HG02943 (cell line): ENCODE data around the gene ENHO.

Source experiments
- ATAC-seq: cut with Tn5 transposase; IDR thresholded peaks from one replicate; pipeline ENCODE4 v1.9.1; 2021; ENCODE audit warnings: mild to moderate bottlenecking, low read depth, moderate library complexity; ENCODE audit not compliant: unreplicated experiment

ENHO gene

DNA sequence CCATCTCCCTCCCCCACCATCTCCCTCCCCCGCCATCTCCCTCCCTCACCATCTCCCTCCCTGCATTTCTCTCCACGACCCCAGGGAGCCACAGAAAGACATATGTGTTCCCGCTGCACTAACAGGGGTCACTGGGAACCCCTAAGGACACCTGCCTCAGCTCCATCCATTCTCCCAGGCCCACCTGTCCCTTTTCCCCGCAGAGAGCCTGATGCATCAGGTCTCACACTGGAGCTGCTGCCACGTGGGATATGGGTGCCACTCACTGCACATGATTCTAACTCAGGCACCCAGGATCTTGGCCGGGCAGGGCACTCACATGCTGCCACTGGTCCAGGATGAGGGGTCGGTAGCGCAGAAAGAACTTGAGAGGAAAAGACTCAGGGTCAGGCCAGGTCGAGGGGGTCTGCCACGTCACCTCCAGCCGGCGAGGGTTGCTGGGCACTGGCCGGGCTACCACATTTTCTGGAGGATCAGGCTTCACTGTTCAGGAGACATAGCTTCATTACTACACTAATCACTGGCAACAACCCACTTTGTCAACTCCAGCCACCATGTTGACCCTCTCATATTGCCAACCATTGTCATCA lies 33.2 kb upstream of the ENHO start:
- no peak for ATAC-seq

DNA sequence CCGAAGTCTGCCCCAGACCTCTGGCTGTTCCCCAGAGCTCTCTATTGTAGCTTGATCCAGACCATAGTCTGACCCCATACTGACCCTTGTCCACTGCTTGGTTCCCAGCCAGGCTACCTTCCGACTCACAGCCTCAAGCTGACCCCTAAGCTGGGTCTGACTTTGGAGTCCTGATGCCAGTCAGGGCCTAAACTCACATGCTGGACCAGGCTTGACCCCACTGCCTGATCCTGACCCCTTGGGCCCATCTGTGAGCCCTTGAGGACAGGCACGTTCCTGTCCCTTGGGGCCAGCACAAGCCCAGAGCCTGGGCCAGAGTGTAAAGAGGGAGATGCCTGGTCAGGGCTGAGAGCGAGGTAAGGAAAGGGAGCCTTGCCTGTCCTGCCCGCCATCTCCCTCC lies 32.7 kb upstream of the ENHO start:
- ATAC-seq, result no peak

DNA sequence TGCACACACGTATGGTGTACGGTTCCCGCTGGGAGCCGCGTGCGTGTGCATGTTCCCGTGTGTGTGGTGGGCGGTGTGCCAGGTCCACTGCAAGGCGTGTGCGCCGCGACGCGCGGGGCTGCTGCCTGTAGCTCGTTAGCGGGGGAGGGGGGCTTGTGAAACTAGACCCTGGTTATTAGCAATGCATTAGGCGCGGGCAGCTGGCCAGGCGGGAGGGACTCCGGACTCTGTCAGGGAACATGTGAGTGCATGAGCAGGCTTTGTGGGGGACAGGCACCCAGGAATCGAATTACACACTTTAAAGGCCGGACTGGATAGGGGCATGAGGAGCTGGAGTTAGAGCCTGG lies 32.2 kb upstream of the ENHO start:
- ATAC-seq, result no peak

DNA sequence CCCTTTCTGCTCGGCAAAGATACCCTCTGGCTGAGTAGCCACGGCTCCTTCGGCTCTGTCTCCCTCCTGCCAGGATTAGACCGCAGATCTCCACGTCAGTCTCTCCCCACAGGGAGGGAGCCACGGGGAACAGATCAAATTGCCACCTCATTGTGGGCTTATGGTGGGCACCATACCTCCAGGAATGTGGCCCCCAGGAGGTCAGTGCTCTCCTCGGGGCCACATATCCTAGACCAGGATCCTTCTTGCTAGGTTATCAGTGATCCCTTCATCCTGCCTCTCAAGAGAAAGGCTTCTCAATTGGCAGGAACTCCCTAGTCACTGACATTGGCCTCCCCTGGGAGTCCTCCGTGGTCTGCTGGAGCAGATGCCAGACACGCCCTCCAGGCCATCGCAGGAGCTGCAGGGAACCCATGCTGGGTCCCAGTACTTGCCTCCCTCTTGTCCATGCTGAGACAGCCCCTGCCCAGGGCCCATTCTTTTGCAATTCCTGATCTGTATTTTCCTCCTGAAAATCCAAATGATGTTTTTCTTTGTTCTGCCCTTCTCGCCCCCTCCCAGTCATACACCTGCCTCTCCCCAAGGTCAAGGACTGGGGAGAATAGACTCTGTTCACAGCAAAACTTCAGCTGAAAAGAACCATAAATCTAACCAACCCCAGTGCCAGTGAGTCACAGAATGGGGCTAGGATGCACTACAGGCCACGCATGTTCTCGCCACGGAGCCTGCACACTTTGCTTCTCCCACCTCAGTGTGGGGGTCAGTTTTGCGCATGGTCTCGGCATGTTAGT lies 31.6 kb upstream of the ENHO start:
- ATAC-seq, result no peak

DNA sequence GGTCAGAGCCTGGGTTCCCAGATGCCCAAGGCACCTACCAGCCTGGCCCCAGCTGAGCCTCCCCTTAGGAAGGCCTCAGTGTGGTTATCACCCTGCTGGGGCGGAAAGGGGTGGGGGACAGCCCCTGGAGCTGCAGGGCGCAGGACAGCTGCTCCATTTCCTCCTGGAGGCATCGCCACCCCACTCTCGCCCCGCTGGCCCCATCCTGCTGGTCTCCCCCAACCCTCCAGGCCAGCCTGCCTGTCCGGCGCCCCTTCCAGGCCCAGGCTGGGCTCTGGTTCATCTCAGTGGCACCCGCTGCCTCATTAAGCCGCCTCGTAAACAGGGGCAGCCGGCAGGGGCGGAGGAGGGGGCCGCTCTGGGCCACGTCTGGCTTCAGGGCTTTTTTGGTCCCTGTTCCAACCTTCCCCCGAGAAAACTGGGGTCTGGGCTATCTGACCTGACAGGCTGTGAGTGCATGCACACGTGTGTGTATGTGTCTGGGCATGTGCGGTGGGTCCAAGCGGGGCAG lies 30.8 kb upstream of the ENHO start:
- no peak for ATAC-seq

DNA sequence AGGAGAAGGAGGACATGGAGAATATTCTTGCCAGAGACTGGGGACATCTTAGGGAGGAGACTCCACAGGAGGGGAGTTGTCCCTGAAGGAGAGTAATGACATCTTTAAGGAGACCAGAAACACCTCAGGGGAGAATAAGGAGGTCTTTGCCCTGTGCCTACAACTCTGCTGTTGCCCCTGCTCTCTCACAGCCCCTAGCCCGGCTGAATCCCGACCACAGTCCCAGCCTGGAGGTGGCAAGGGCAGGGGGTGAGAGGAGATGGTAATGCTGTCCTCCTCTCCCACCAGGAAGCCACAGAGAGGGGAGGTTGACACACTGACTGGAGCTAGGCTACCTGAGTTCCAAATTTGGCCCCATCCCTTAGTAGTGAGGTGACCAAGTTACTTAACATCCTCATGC lies 30.2 kb upstream of the ENHO start:
- no peak for ATAC-seq

DNA sequence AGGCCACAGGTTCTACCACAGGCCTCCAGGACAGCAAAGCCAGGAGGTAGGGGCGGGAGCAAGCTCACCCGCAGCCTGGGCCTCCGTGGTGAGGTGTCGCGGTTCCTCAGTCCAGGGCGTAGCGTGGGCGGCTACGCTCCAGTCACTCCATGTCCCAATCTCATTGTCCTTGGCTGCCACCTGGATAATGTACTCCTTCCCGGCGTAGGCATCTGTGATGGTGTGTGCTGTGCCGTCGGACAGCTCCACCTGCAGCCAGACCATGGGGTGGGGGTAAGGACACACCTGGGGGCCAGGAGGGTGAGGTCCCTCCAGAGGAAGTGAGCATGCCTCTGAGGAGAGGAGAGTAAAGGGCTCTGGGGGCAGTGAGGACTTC lies 29.8 kb upstream of the ENHO start:
- no peak for ATAC-seq

DNA sequence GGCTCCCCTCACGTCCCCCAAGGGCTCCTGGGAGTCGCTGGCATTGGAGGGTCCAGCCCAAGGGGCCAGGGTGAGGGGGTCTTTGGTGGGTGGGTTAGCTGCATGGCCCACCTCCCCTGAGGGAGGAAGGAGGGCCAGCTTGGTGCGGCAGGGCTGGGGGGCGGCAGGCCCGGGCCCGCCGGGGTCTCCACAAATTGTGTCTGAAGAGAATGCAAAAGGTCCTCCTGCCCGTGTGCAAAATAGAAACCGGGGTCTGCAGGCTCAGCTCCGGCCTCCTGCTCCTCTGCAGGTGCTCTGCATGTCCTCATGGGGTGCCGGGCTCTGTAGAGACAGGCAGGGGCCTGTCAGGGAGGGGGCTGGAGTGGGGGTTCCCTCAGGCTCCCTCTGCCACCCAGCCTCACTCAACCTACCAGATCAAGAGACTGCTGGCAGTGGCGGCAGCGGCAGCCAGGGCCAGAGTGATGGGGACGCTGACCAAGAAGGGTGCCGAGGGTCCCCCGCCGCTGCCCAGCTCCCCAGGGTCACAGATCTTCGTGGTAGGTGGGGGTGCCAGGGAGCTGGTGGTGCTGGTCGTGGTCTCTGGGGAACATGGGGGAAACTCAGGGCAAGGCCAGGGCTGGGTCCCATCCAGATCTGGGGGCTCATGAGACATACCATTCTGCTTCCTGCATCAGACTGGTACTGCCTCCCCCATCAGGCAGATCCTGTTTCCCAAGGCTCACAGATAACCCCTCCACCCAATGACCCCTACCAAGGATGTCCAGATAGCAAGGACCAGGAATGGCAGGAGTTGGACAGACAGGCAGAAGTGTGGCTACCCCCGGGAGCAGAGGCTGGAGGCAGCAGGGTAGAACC lies 29.2 kb upstream of the ENHO start:
- no peak for ATAC-seq

DNA sequence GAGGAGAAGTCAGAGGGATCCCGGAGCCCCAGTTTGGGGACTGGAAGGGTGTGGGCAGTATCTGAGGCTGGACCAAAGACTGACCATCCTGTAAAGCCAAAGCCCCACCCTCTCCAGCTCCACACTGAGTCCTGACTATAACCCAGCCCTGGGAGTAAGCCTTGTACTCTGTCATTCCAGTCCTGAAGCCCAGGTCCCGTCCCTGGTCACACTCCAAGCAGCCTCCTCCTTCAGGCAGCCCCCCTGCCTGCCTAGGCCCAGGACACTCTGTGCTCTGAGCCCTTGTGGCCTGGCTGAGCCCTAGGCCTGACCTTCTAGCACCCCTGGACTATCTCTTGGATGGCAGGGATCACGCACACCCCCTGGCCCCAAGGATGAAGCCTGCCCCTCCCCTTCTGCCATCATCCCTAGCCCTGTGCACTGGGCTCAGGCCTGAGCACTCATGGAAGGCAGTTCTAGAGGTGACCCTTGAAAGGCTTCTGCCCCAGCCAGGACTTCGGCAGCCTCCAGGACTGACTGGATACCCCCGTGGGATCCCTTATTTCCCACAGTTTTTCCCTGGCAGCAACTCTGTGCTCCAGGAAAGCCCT lies 28.0 kb upstream of the ENHO start:
- ATAC-seq, result no peak

DNA sequence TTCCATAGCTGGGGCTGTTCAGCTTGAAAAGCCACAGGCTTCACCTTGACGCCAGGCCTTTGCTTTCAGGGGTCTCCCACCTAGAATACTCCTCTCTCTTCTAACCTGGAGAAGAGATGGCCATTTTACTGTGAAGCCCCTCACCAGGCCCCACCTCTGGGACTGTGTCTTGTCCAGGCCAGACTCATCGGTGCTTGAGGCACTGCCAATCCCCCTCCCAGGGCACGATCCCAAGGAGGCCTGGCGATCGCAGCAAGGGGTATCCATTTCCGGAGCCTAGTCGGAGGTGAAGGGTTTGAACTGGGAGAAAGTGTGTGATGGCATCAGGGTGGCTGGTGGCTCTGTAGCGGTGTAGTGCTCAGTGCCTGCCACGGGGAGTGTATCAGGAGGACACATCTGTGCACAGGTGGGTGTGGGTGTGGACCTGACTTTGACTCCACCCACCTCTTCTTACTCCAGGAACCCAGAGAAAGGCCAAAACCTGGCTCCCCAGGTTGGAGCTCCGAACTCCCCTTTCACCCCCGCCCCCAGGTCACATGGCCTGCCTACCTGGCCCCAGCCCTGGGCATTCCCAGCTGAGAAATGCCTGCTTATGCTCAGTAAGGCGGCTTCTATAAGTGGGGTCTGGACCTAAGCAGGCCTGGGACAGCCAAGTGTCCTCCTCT lies 27.4 kb upstream of the ENHO start:
- no peak for ATAC-seq

DNA sequence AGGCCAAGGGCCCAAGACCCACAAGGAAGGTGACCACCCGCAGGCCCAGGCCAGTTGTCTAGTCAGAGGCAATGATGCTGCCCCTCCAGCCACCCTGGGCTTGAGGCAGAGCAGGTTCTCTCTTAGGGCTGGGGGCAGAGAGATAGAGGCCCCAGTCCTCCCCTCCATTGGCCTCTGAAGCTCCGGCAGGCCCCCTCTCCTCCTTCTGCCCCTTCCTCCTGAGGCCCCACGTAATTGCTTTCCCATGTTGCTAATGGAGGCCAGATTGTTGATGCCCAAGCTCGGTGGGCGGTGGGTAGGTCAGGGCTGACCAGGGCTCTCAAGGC lies 26.6 kb upstream of the ENHO start:
- ATAC-seq, result no peak

DNA sequence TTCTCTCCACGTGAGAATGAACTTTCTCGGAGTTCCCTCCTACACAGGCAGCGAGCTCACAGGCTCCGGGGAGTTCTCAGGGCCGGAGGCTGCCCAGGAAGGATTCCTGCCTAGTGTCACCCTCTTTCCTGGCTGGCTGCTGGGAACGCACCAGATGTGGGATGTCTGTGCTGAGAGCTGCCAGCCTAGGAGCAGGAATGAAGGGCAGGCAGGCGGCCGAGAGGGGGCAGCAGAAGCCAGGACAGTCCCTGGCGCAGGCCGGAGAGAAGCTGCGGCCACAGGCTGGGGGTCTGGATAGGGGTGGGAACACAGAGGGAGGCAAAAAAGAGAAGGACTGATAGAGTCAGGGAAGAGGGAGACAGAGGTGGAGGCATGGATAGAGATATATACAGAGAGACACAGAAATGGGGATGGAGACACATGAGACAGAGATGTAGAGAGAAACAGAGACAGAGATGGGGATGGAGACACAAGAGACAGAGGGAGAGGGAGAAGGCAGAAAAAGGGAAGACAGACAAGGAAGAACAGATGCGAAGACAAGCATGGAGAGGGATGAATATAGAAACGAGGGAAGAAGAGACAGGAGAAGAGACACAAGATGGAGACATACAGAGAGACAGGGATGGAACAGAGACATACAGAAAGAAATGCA lies 25.3 kb upstream of the ENHO start:
- ATAC-seq, result no peak

DNA sequence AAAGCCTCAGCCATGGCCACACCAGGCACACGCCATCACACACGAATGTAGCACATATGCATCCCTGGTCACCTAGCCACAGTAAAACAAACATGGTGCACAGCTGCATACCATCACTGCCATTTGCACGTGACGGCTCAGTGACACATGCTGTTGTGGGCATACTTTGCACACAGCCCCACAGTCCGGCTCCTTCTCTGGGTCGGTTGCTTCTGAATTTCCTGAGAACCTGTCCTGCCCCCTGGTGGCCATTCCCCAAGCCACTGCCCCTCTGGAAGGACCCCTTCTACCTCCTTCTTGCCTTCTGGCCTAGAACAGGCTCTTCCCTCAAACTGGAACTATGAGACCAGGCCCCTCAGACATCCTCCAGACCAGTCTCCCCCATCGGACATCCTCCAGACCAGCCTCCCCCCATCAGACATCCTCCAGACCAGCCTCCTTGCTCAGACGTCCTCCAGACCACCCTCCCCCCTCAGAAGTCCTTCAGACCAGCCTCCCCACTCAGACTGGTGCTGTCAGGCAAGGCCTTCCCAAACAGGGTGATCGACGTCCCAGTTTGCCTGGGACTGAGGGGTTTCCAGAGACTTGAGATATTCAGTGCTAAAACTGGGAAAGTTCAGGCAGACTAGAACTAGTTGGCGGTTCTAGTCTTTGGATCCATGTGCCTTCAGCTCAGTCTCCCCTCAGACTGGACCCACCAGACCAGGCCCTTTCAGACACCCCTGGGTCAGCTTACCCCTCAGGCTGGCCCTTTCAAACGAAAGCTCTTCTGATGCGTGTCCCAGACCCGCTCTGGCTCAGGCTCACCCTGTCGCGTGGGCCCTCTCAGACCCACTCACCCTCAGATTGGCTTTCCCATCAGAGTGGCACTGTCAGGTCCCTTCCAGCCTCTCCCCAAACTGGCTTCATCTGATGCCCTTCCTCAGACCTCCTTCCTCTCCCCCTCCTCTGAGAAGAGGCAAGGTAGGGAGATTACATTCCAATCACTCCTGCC lies 24.3 kb upstream of the ENHO start:
- ATAC-seq, result no peak

DNA sequence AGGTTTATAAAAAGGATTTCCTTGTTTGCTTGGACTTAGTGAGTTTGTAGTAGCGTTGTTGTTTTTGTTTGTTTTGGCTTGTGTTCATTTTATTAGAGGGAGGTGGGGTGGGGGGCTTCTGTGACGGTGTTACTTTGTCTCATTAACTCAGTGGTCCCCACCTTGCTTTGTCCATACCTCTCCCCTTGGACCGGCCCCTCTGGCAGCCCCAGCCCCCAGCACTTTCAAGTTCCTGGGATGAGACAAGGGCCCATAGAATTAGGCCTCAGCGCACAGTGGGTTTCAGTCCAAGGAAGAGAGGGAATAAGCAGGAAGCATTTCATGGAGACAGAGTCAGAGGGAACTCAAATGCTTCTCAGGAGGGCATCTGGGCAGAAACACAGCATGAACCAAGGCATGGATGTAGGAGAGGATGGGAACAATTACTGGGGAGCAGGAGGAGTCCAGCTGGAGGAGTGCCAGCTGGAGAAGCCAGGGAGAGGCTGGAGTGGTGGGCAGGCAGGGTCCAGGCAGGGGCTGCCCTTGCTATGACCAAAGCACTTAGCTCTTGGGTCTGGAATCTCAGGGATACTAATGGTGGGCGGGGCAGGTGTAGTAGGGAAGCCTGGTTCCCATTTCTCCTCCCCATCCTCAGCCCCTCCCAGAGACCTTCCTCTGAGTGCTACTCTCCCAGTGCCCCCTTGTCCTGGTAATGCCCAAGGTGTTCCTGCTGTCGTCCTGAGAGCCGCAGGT lies 23.5 kb upstream of the ENHO start:
- no peak for ATAC-seq

DNA sequence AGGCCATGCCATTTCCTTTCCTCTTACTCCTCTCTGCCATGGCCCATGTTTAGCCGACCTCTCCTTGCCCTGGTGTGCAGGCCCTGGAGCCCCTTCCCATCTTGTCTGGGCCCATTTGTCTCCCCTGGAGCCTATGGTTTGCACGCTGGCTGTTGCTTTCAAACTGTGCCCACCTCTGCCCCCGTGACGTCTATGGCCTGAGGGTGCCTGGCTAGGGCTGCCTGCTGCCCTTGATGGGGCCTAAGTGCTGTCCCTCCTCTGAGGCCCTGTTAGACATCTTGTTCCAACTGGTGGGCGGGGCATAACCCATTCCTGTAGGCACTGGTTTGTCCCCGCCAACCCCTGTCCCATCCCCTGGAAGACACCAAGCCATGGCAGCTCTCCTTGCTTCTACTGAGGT lies 22.7 kb upstream of the ENHO start:
- no peak for ATAC-seq

DNA sequence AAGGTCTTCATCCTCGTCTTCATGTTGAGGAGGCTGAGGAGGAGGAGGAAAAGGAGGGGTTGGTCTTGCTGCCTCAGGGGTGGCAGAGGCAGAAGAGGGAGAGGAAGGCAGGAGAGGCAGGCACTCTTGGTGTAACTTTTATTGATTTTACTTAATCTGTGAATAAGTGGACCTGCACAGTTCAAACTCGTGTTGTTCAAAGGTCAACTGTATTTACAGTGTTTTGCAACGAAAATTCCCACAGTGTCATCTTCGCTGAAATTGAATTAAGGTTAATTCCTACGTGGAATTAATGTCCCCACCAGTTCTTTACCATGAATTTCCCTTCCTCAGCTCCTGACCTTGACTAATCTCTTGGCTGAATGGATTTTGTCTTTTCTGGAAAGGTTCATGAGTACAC lies 21.2 kb upstream of the ENHO start:
- ATAC-seq, result no peak

DNA sequence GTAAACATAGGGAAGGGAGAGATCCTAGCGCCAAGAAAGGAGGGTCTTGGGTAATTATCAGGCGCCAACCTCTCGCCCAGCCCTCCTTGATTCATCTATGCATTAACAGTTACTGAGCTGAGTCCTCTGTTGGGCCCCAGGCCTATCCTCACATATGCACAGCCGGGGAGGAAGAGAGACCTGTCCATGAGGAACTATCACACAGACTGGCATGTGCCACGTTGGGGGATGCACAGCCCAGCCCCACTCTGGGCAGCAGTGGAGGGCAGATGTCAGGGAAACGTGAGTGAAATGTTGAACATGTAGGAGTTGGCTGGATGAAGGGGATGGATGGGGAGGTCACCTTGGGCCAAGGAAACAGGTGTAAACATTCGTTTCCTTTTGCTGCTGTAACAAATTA lies 18.8 kb upstream of the ENHO start:
- no peak for ATAC-seq

DNA sequence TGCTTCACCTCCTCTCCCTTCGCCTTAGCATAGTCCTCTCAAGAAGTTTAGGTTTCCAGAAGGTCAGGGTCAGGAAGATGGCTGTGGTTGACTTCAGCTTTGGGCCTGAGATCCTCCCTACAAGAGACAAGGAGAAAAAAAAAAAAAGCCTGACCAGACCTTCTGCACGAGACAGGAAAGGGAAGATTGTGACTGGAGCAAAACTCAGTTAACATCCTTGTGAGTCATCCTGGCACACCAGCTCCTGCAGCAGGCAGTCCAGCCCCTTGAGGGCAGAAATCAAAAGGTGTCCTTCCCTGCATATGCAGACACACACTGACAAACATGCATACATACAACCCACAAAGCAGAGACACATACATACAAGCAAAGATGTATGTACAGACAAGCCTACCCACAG lies 18.0 kb upstream of the ENHO start:
- no peak for ATAC-seq
